Colon (tissue), 2 donors: ENCODE measurements around the gene UQCC5.

Experiments used
- FAIRE-seq: peaks from 2 replicates; lab custom pipeline; 2012; peaks lifted over from hg19 to GRCh38; lab: Jason Lieb, UNC
- donor health status: control.
- donor health status: control.

Gene UQCC5

DNA sequence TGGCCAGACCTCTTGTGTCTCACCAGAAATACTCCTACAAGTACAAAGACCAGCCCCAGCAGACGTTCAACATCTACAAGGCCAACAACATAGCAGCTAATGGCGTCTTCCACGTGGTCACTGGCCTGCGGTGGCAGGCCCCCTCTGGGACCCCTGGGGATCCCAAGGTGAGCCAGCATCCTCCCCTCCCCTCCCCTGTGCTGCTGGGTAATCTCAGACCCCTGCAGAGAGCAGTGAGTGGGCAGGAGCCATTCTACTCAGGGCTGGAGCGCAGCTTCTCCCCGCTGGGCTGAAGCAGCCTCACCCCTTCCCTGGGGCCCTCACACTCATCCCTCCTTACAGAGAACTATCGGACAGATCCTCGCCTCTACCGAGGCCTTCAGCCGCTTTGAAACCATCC lies 31.4 kb upstream of the UQCC5 start:
- FAIRE-seq = no peak

DNA sequence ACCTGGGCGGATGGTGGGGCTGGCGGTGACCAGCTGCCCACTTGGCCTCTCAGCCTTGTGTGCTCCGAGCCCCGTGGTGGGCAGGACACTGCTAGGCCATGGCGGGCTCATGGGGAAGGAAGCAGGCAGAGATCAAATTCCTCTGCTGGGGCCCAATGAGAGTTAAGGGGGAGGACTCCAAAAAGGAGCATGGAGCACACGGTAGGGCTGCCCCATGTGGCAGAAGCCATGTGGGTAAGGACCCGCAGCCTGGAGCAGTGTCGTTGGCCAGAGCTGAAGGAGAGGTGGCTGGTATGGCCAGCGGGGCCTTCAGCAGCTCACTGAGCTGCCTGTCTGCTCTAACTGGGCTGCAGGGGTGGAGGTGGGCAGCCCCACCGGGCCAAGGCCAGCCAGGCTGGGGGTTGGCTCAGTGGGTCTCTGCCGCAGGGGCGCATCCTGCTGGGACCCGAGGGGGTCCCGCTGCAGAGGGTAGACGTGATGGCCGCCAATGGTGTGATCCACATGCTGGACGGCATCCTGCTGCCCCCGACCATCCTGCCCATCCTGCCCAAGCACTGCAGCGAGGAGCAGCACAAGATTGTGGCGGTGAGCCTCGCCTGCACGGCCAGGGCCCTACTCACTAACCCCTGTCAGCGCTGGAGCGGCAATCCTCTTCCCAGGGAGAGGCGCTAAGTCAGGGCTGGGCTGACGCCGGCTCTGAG lies 30.0 kb upstream of the UQCC5 start:
- no peak for FAIRE-seq

DNA sequence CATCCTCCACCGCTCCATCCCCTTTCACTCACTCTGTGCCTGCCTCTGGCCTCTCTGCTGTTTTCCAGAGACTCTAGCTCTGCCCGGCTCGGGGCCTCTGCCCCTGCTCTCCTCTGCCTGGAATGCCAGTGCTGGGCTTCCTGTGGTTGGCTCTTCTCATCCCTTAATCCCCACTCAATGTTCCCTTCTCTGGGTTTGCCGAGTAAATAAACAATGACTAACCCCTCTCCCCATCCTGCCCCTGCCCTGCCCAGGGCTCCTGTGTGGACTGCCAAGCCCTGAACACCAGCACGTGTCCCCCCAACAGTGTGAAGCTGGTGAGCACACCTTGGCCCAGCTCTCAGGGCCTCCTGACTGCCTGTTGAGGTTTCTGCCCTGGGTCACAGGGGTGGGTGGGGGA lies 29.0 kb upstream of the UQCC5 start:
- no peak for FAIRE-seq

DNA sequence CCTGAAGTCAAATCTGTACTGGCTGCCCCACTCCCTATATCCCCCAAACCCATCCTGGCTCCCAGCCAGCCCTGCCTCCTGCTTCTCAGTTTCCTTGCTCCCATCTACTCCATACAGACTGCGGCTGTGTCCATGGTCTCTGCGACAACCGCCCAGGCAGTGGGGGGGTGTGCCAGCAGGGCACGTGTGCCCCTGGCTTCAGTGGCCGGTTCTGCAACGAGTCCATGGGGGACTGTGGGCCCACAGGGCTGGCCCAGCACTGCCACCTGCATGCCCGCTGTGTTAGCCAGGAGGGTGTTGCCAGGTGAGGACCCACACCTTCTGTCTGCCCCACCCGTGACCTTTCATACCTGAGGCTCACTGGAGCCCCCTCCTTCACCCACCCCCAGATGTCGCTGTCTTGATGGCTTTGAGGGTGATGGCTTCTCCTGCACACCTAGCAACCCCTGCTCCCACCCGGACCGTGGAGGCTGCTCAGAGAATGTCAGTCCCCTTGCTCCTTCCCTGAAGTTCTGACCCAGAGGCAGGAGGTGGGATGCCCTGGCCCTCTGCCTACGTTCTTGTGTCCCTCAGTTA lies 26.6 kb upstream of the UQCC5 start:
- FAIRE-seq = no peak

DNA sequence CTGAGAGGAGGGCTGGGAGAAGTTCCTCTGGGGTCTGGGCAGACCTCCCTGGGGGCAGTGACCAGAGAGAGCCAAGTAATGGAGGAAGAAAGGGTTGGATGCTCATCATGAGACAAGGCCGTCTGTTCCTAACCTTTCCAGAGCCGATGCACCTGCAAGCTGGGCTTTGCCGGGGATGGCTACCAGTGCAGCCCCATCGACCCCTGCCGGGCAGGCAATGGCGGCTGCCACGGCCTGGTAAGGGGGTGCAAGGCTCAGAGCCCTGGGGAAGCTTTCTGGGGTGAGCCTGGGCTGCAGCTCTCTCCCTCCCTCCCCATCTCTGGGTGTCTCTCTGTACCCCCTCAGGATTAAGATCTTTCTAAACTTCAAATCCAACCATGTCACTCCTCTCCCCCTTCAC lies 24.9 kb upstream of the UQCC5 start:
- FAIRE-seq = no peak

DNA sequence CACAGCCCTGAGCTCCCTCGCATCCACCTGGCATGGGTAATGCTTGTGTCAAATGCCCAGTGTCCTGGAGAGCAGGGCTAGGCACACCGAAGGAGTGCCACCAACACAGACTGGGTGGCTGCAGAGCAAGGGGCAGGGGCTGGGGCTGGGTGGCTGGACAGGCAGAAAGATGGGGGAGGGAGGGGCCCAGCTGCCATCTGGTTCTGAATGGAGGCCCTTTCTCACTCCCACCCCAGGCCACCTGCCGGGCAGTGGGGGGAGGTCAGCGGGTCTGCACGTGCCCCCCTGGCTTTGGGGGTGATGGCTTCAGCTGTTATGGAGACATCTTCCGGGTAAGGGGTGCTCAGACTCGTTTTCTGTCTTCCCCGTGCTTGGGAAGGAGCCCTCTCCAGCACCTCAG lies 24.3 kb upstream of the UQCC5 start:
- FAIRE-seq = no peak

- FAIRE-seq = no peak
These were observed 23.7 kb upstream of the UQCC5 start for GRCh38 chr3:52512727-52513126.

DNA sequence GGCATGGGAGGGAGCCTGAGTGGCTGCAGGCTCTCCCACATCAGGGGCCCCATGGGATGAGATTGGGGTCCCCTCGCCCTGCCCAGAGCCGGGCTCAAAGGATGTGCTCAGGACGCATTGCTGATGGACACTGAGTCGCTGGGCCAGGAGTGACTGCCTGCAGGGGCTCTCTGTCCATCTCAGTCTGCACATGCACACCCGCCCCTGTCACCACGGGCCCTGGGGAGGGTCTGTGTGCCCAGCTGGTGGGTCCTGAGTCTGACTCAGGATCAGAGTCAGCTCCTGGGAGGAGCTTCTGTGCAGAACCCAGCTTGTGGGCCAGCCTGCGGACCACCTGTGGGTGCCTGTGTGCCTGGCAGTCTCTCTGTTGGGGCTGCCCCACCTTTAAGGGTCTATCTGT lies 23.1 kb upstream of the UQCC5 start:
- no peak for FAIRE-seq

DNA sequence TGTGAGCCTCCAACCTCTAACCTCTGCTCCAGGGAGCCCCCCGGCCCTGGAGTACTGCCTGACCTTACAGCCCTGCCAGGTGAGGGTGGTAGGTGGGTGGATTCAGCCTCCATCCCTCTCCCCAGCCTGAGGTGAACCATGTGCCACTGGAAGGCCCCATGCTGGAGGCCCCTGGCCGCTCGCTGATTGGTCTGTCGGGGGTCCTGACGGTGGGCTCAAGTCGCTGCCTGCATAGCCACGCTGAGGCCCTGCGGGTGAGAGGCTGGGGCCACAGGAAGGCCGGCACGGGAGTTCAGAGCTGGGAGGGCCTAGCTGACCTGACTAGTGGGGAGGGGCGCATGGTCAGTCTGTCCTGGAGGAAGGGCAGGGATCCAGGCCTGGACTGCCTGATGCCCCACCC lies 21.8 kb upstream of the UQCC5 start:
- no peak for FAIRE-seq

DNA sequence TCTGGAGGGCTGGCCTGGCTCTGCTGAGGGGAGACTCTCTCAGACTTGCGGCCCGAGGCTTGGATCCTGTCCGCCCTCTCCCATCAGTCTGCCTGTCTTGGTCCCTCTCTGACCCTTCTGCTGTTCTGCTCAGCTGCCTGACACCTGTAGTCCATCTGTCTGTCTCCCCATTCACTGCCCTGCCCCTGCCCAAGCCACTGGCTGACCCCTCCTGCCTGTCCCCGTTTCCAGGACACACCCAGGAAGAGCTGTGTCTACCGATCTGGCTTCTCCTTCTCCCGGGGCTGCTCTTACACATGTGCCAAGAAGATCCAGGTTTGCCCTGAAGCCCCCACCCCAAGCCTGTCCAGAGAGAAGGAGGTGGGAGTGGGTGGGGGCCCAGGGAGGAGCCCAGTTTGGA lies 21.2 kb upstream of the UQCC5 start:
- FAIRE-seq = no peak

DNA sequence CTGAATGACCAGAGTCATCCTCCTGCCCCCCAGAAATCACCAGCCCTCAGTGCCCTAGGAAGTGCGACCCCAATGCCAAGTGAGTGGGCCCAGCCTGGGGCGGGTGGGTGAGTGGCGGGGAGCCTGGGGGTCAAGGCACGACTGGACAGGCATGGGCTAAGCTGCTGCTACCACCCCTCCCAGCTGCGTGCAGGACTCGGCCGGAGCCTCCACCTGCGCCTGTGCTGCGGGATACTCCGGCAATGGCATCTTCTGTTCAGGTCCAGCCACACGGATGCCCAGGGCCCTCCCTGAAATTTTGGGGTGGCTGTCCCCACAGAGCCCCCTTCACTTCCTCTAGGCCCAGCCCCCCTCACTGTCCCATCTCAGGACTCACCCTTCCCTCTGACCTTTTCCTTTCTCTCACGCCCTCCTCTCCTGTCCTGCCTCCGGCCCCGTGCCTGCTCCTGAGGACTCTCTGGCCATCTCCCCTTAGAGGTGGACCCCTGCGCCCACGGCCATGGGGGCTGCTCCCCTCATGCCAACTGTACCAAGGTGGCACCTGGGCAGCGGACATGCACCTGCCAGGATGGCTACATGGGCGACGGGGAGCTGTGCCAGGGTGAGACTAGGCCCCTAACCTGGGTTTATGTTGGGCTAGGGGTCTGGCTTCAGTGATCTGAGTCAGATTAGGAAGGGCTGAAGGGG lies 19.8 kb upstream of the UQCC5 start:
- FAIRE-seq = no peak

GRCh38 chr3:52517796-52518722 lies 18.3 kb upstream of the UQCC5 start:
- no peak for FAIRE-seq

GRCh38 chr3:52518723-52519444 lies 17.5 kb upstream of the UQCC5 start:
- FAIRE-seq = no peak

DNA sequence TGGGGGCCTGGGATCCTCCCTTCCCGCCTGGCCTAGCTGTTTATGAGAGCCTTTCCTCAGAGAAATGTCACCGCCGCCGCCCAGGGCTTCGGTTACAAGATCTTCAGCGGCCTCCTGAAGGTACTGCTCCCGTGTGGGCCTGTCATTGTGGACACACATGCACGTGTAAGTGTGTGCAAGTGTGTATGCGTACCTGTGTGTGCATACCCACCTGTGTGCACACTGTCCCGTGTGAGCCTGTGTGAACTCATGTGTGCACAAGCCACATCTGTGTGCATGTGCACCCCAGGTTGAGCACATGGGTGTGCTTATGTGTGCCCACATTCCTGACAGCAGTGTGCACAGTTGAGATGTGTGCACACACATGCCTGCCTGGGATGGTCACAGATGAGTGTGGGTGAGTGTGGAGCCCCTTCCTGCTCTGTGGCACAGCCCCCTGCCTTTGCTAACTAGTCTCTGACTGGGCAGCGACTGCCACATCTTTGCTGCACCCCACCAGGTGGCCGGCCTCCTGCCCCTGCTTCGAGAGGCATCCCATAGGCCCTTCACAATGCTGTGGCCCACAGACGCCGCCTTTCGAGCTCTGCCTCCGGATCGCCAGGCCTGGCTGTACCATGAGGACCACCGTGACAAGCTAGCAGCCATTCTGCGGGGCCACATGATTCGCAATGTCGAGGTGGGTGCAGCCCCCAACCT lies 16.8 kb upstream of the UQCC5 start:
- no peak for FAIRE-seq

GRCh38 chr3:52520141-52520667 lies 16.2 kb upstream of the UQCC5 start:
- FAIRE-seq = no peak

DNA sequence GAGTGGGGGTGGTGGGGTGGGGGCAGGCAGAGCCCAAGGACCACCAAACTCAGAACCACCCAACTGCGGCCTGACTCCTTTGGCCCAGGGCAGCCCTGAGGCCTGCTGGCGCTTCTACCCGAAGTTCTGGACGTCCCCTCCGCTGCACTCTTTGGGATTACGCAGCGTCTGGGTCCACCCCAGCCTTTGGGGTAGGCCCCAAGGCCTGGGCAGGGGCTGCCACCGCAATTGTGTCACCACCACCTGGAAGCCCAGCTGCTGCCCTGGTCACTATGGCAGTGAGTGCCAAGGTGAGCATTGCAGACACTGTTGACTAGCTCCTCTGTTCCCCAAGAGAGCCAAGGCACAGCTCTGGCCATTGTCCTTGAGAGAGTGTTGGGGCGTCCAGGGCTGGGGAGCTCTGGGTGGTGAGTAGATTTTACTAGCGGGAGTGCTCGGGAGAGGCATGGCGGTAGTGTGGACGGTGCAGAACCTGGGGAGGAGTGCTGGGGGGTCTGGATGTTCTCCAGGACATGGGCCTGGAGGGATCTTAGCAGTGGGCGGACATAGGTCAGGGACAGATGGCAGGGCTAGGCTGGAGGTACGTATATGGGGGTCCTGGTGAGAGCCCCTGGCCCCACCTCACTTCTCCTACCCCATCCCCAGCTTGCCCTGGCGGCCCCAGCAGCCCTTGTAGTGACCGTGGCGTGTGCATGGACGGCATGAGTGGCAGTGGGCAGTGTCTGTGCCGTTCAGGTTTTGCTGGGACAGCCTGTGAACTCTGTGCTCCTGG lies 15.5 kb upstream of the UQCC5 start:
- no peak for FAIRE-seq

GRCh38 chr3:52521488-52521824 lies 14.9 kb upstream of the UQCC5 start:
- no peak for FAIRE-seq

DNA sequence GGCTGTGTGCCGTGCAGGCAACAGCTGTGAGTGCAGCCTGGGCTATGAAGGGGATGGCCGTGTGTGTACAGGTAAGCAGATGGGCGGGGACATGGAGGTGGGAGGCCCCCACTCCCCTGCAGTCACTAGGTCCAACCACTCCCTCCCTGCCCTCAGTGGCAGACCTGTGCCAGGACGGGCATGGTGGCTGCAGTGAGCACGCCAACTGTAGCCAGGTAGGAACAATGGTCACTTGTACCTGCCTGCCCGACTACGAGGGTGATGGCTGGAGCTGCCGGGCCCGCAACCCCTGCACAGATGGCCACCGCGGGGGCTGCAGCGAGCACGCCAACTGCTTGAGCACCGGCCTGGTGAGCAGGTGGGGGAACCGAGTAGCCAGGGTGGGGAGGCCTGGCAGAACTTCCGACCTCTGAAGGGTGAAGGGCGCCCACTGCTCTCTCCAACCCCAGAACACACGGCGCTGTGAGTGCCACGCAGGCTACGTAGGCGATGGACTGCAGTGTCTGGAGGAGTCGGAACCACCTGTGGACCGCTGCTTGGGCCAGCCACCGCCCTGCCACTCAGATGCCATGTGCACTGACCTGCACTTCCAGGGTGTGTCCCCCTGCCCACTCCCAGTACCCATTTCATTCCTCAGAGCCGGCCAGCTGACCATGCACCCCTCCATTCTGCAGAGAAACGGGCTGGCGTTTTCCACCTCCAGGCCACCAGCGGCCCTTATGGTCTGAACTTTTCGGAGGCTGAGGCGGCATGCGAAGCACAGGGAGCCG lies 14.3 kb upstream of the UQCC5 start:
- FAIRE-seq = no peak

GRCh38 chr3:52522651-52523251 lies 13.7 kb upstream of the UQCC5 start:
- no peak for FAIRE-seq
